GM18508 (cell line): ENCODE data around the gene FRG2.
"Not testable (repeated sequence)": the region's sequence is repeated elsewhere in the genome, so short reads cannot be mapped to it uniquely, and the experiment has no call there.

Experiments used
- ATAC-seq: cut with Tn5 transposase; IDR thresholded peaks from one replicate; pipeline ENCODE4 v1.9.1; 2021; ENCODE audit warnings: moderate number of reproducible peaks; ENCODE audit not compliant: insufficient read depth, unreplicated experiment

The FRG2 gene

GRCh38 chr4:190016369-190017289, 10.4 kb downstream of the FRG2 start:
- no peak for ATAC-seq

GRCh38 chr4:190015538-190016368, 11.3 kb downstream of the FRG2 start:
- ATAC-seq = no peak

GRCh38 chr4:190014771-190015537, 12.1 kb downstream of the FRG2 start:
- no peak for ATAC-seq

- ATAC-seq = not testable (repeated sequence)
These were observed 37.1 kb downstream of the FRG2 start for GRCh38 chr4:189989941-189990340.

GRCh38 chr4:189988877-189989431, 38.1 kb downstream of the FRG2 start:
- ATAC-seq = no peak

GRCh38 chr4:189985651-189986243, 41.3 kb downstream of the FRG2 start:
- ATAC-seq = not testable (repeated sequence)

GRCh38 chr4:189984661-189985060, 42.4 kb downstream of the FRG2 start:
- not testable (repeated sequence) for ATAC-seq

GRCh38 chr4:189983916-189984526, 43.0 kb downstream of the FRG2 start:
- not testable (repeated sequence) for ATAC-seq

GRCh38 chr4:189981970-189982369, 45.1 kb downstream of the FRG2 start:
- no peak for ATAC-seq

- not testable (repeated sequence) for ATAC-seq
These were observed 46.8 kb downstream of the FRG2 start for GRCh38 chr4:189980292-189980691.

- ATAC-seq = no peak
These were observed 47.6 kb downstream of the FRG2 start for GRCh38 chr4:189979196-189980047.
